ENCODE measurements around the gene IL17RA. TPM values are rescaled to one million over a fixed set of nuclear protein-coding genes. Genes with fewer than 3 reads are reported as not detected.
A peak's percentile ranks its signal among the peaks of the same experiment; 100 is the strongest.
"Not testable (repeated sequence)": the region's sequence is repeated elsewhere in the genome, so short reads cannot be mapped to it uniquely, and the experiment has no call there.

Gene IL17RA, protein sequence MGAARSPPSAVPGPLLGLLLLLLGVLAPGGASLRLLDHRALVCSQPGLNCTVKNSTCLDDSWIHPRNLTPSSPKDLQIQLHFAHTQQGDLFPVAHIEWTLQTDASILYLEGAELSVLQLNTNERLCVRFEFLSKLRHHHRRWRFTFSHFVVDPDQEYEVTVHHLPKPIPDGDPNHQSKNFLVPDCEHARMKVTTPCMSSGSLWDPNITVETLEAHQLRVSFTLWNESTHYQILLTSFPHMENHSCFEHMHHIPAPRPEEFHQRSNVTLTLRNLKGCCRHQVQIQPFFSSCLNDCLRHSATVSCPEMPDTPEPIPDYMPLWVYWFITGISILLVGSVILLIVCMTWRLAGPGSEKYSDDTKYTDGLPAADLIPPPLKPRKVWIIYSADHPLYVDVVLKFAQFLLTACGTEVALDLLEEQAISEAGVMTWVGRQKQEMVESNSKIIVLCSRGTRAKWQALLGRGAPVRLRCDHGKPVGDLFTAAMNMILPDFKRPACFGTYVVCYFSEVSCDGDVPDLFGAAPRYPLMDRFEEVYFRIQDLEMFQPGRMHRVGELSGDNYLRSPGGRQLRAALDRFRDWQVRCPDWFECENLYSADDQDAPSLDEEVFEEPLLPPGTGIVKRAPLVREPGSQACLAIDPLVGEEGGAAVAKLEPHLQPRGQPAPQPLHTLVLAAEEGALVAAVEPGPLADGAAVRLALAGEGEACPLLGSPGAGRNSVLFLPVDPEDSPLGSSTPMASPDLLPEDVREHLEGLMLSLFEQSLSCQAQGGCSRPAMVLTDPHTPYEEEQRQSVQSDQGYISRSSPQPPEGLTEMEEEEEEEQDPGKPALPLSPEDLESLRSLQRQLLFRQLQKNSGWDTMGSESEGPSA
- 10 to 100 TPM; 18.4 to 51.3 (median 32.9) TPM for total RNA-seq

DNA sequence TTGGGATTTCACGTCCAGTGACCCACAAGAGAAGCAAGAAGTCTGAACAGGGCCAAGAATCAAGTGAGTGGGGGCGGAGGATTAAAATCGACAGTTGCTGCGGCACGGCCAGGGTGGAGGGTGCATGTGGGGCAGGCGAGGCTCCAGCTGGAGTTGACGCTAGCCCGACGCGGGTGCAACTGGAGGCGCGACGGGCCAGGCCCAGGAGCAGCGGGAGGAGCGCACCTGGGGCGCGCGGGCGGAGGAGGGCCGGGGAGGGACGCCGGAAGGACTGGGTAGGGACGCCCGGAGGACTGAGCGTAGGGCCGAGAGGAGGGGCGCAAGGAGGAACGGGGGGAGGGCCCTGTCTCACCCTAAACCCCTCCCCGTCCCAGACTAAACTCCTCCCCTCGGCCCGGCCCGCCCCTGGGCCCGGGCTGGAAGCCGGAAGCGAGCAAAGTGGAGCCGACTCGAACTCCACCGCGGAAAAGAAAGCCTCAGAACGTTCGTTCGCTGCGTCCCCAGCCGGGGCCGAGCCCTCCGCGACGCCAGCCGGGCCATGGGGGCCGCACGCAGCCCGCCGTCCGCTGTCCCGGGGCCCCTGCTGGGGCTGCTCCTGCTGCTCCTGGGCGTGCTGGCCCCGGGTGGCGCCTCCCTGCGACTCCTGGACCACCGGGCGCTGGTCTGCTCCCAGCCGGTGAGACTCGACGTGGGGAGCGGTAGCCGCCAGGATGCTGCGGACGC is at the start of gene IL17RA:
Gene IL17RA, plus strand, starts transcription at position 447 of the 723 bp plus-strand sequence. Its CDS starts 92 bp downstream, at position 539.
- Histone ChIP-seq H3K36me3 (no peaks in the 10 kb centered on the region), H3K9me3 (no peaks in the 10 kb centered on the region), H3K27me3 (no peaks in the 10 kb centered on the region), H3K27ac (peak within 1 kb of the TSS; percentile 91 to 97 (median 93)), H3K4me3 (peak within 1 kb of the TSS; percentile 83 to 92 (median 90)), H3K4me1 (peaks cover 0 to 29% (median 18%) of the 10 kb centered on the region in 4 donors)
- 0 to 1% methylated on average over 2 to 39 of the region's 68 CpGs for WGBS, 2 donors (ENCODE audit: low coverage in 1 of 2)
- peak; percentile 61 to 83 (median 83) for TF ChIP-seq POLR2AphosphoS5 (IDR thresholded peaks at IDR 0.05)
- TF ChIP-seq POLR2A (IDR thresholded peaks at IDR 0.05), result peak; percentile 82
- no peak for TF ChIP-seq EP300 (IDR thresholded peaks at IDR 0.05; ENCODE audit: low read depth)
- in situ Hi-C loops (cut with MboI; ENCODE audit: low pct_ligation_motif_present in 1 of 4, low pct_unique_long_range_greater_than_20kb in 1 of 4, low sequenced_read_pairs in 3 of 4), result no loop called here
- peak; percentile 96 for DNase-seq
- intact Hi-C loops (cut with DNase I; ENCODE audit: low total_unique reads), result no loop called here

DNA sequence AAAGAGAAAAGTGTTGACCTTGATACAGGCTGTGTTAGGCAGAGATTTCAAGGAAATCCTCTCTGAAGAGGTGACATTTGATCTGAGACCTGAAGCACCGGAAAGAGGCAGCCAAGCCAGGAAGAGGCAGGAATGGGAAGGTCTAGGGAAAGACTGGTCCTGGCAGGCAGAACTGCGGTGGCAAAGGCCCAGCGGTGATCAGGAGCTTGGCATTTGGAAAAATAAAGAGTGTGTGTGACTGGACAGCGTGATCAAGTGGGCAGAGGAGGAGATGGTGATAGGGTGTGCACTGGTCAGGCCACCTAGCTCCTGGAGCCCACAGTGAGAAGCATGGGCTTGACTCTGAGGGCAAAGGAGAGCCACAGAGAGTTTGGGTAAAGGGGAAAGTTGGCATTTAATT is 49.6 kb upstream of the IL17RA start:
- TF ChIP-seq POLR2A (IDR thresholded peaks at IDR 0.05), result no peak
- TF ChIP-seq POLR2AphosphoS5 (IDR thresholded peaks at IDR 0.05), result no peak
- TF ChIP-seq, protein P1, sequence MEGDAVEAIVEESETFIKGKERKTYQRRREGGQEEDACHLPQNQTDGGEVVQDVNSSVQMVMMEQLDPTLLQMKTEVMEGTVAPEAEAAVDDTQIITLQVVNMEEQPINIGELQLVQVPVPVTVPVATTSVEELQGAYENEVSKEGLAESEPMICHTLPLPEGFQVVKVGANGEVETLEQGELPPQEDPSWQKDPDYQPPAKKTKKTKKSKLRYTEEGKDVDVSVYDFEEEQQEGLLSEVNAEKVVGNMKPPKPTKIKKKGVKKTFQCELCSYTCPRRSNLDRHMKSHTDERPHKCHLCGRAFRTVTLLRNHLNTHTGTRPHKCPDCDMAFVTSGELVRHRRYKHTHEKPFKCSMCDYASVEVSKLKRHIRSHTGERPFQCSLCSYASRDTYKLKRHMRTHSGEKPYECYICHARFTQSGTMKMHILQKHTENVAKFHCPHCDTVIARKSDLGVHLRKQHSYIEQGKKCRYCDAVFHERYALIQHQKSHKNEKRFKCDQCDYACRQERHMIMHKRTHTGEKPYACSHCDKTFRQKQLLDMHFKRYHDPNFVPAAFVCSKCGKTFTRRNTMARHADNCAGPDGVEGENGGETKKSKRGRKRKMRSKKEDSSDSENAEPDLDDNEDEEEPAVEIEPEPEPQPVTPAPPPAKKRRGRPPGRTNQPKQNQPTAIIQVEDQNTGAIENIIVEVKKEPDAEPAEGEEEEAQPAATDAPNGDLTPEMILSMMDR (IDR thresholded peaks at IDR 0.05), result no peak
- no peak for TF ChIP-seq EP300 (IDR thresholded peaks at IDR 0.05; ENCODE audit: low read depth)
- intact Hi-C loops (cut with DNase I; ENCODE audit: low total_unique reads), result no loop called here
- peaks cover 21% of the 10 kb centered on the region for H3K27me3 ChIP-seq
- 71 to 73% methylated on average over 4 of the region's 4 CpGs for whole genome bisulfite sequencing, 2 donors (ENCODE audit: low coverage in 1 of 2)
- H3K27ac ChIP-seq, result no peak overlapping the region
- H3K36me3 ChIP-seq, result no peaks in the 10 kb centered on the region
- no peak overlapping the region for H3K4me3 ChIP-seq
- no peaks in the 10 kb centered on the region for H3K9me3 ChIP-seq
- in situ Hi-C loops (cut with MboI; ENCODE audit: low pct_ligation_motif_present in 1 of 4, low pct_unique_long_range_greater_than_20kb in 1 of 4, low sequenced_read_pairs in 3 of 4), result no loop called here
- DNase-seq, result no peak
- H3K4me1 ChIP-seq, result no peaks in the 10 kb centered on the region

DNA sequence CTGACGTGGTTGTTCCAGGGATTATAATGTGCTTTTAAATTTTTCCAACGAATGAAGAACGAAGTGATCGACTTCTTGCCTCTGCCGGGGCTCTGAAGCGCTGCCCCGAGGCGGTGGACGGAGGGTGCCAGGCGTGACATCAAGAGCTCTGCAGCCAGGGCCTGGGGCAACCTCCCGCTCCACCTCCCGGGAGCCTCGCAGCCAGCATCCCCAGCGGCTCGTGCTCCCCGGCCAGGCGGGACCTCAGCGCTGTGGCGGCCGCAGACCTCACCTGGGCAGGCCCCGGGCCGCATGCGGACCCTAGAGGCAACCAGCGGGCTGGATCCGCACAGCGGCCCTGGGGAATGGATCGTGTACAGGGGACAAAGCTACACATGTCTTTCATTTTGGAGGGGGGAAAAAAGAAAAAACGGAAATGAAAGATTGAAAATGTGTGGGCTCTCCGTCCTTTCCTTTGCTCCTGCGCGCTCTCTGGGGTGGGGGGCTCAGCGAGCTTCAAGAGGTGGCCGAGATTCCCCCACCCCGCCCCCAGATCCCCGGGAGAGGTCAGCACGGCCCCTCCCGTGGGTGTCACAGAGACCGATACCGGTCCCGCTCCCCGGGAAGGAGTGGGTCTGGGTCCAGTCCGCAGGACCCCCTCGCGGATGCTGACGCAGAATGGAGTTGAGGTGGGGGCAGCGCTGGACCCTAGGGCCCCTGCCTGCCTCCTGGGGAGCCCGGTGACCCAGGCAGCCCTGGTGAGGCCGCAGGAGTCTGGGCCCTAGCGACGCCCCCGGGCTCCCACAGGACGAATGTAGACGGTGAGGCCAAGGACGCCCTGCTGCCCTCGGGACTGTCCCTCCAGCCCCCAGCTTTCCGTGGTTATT is 48.6 kb upstream of the IL17RA start:
- Histone ChIP-seq H3K27ac (peak overlapping the region in 2 of 4 donors; percentile 16 to 37), H3K4me3 (peak overlapping the region in 3 of 4 donors; percentile 16 to 40 (median 17)), H3K27me3 (peaks cover 21% of the 10 kb centered on the region)
- WGBS, 2 donors (ENCODE audit: low coverage in 1 of 2), result 30 to 43% methylated on average over 4 to 53 of the region's 56 CpGs
- DNase-seq; H3K9me3 ChIP-seq; intact Hi-C loops (cut with DNase I; ENCODE audit: low total_unique reads); in situ Hi-C loops (cut with MboI; ENCODE audit: low pct_ligation_motif_present in 1 of 4, low pct_unique_long_range_greater_than_20kb in 1 of 4, low sequenced_read_pairs in 3 of 4); H3K4me1 ChIP-seq; H3K36me3 ChIP-seq: not testable (repeated sequence)

DNA sequence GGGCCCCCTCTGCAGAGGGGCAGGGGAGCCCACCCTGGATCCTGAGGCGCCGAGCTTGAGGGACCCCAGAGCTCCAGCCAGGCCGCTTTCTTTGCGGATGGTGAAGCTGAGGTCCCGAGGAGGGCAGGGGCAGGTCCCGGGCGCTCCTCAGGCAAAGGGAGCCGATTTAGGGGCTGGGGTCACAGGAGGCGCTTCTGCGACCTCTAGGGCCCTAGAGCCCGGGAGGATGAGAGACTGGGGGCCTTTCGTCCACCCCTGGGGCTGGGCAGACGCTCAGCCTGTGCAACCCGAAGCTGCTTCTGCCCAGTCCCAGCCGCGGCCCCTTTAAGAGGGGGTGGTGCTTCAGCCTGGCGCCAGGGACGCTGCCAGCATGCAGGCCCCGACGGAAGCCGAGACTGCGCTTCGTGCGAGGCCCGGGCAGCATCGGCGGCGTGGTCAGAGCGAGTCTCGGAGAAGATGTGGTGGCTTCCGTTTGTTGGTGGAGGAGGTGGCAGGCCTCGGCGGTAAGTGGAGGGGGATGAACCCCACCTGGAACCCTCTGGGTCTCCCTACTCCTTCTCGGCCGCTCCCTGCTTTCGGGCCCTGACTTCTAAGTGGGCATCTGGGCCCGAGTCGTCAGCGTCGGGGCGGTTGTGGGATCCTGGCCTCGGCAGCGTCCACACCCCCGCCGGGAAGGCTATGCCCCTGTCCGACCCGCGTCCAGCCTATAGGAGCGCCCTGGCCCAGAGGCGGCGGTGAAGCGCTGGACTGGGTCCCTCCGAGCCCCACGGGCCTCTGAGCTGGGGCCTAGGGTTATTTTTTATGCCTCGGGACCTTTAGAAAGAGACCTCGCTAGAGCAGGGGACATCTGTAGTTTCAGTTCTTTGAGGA is 47.7 kb upstream of the IL17RA start:
- DNase-seq; in situ Hi-C loops (cut with MboI; ENCODE audit: low pct_ligation_motif_present in 1 of 4, low pct_unique_long_range_greater_than_20kb in 1 of 4, low sequenced_read_pairs in 3 of 4); H3K36me3 ChIP-seq; H3K4me1 ChIP-seq; H3K9me3 ChIP-seq; intact Hi-C loops (cut with DNase I; ENCODE audit: low total_unique reads): not testable (repeated sequence)
- peak overlapping the region in 3 of 4 donors; percentile 16 to 37 (median 32) for H3K27ac ChIP-seq
- H3K27me3 ChIP-seq, result peaks cover 21% of the 10 kb centered on the region
- WGBS, 2 donors (ENCODE audit: low coverage in 1 of 2), result 45% methylated on average over 23 of the region's 56 CpGs; no CpG with 5 or more reads in 1 of the 2 donors
- peak overlapping the region in 3 of 4 donors; percentile 16 to 40 (median 17) for H3K4me3 ChIP-seq
